H1 (cell line): ENCODE measurements around the gene FAM53B. TPM values are rescaled to one million over a fixed set of nuclear protein-coding genes. Genes with fewer than 3 reads are reported as not detected.

Source experiments
- CTCF ChIA-PET: fragments of 300-600 bp; sonication (Branson Sonifier 250); formaldehyde crosslinking; loops from one replicate; lab custom pipeline; 2021; ENCODE audit not compliant: partially characterized antibody; lab: Charles Lee
- POLR2A ChIA-PET: fragments of 300-600 bp; sonication (Branson Sonifier 250); formaldehyde crosslinking; loops from one replicate; lab custom pipeline; 2021; ENCODE audit warnings: inconsistent platforms; ENCODE audit not compliant: partially characterized antibody; lab: Charles Lee
- DNase-seq, 2 experiments: peaks; one replicate each; pipeline versions ENCODE4 v3.0.0 to v3.0.0-alpha.2; 2010 to 2022; ENCODE audit warnings: low spot score in 2 of 2, low read depth in 1 of 2, mixed read lengths in 1 of 2
- FAIRE-seq: peaks from 2 replicates; lab custom pipeline; 2011; peaks lifted over from hg19 to GRCh38; lab: Jason Lieb, UNC
- H2AFZ ChIP-seq: 2 replicates; pipeline ENCODE4 v1.8.1; 2012; ENCODE audit warnings: low read length, inconsistent platforms
- H2AK5ac ChIP-seq: 2 replicates; pipeline ENCODE4 v1.6.1; 2013; ENCODE audit warnings: low read depth, low read length
- H2BK120ac ChIP-seq: replicated peaks from 2 replicates; pipeline ENCODE3; 2013; ENCODE audit warnings: low read depth, low read length, inconsistent platforms
- H2BK12ac ChIP-seq: 2 replicates; pipeline ENCODE4 v1.6.1; 2013; ENCODE audit warnings: low read depth, low read length
- H2BK15ac ChIP-seq: 2 replicates; pipeline ENCODE4 v1.6.1; 2013; ENCODE audit warnings: low read length
- H2BK20ac ChIP-seq: 2 replicates; pipeline ENCODE4 v1.6.1; 2013; ENCODE audit warnings: low read length
- H2BK5ac ChIP-seq: 2 replicates; pipeline ENCODE4 v1.6.1; 2013; ENCODE audit warnings: low read depth, low read length
- H3K14ac ChIP-seq: 2 replicates; pipeline ENCODE4 v1.6.1; 2013; ENCODE audit warnings: inconsistent platforms; ENCODE audit not compliant: insufficient read length
- H3K18ac ChIP-seq: 2 replicates; pipeline ENCODE4 v1.6.1; 2013; ENCODE audit warnings: low read length; ENCODE audit errors: extremely low read depth
- H3K23ac ChIP-seq: 2 replicates; pipeline ENCODE4 v1.6.1; 2013; ENCODE audit warnings: inconsistent platforms; ENCODE audit not compliant: insufficient read length
- H3K23me2 ChIP-seq: 2 replicates; pipeline ENCODE4 v1.6.1; 2013; ENCODE audit warnings: low read depth, low read length
- H3K27ac ChIP-seq: 2 replicates; pipeline ENCODE4 v1.6.1; 2011; ENCODE audit warnings: low read depth, low read length, inconsistent platforms
- H3K27me3 ChIP-seq, 4 experiments: replicated peaks in 1 of 4; 1 replicate in 1 of 4; 2 replicates in 3 of 4; pipeline versions ENCODE4 v1.6.1 to v1.8.1; 2011 to 2013; ENCODE audit warnings: low read length in 3 of 4, mild to moderate bottlenecking in 3 of 4, inconsistent platforms in 2 of 4, mixed read lengths in 2 of 4, moderate library complexity in 1 of 4; ENCODE audit not compliant: control insufficient read depth in 3 of 4, insufficient read depth in 3 of 4; ENCODE audit errors: extremely low read depth in 1 of 4
- H3K36me3 ChIP-seq, 4 experiments: 2 replicates each; pipeline versions ENCODE4 v1.6.1 to v1.8.1; 2011 to 2013; ENCODE audit warnings: mild to moderate bottlenecking in 4 of 4, low read length in 3 of 4, moderate library complexity in 2 of 4, control low read depth in 1 of 4, inconsistent platforms in 1 of 4; ENCODE audit not compliant: insufficient read depth in 4 of 4, control insufficient read depth in 2 of 4
- H3K4ac ChIP-seq: replicated peaks from 2 replicates; pipeline ENCODE3; 2013; ENCODE audit warnings: low read length, low read depth, mixed read lengths, inconsistent platforms; ENCODE audit not compliant: insufficient read length
- H3K4me1 ChIP-seq, 4 experiments: replicated peaks in 1 of 4; 1 replicate in 1 of 4; 2 replicates in 3 of 4; pipeline versions ENCODE4 v1.6.1 to v1.8.1; 2011 to 2013; ENCODE audit warnings: low read length in 3 of 4, inconsistent platforms in 2 of 4, mixed read lengths in 1 of 4; ENCODE audit not compliant: insufficient read depth in 4 of 4, control insufficient read depth in 3 of 4
- H3K4me2 ChIP-seq, 2 experiments: 2 replicates each; pipeline versions ENCODE4 v1.6.1 to v1.8.1; 2011 to 2013; ENCODE audit warnings: low read depth in 2 of 2, low read length in 2 of 2, control low read depth in 1 of 2, inconsistent platforms in 1 of 2, mild to moderate bottlenecking in 1 of 2; ENCODE audit not compliant: insufficient read depth in 1 of 2
- H3K4me3 ChIP-seq, 4 experiments: fragments of 200-600, 300-600 bp in 1 of 4; sonication (generic), shearing (Covaris generic), sonication (Bioruptor Twin) in 1 of 4; 2 replicates each; pipeline versions ENCODE4 v1.5.1 to v1.8.1; 2011 to 2016; ENCODE audit warnings: low read length in 4 of 4, low read depth in 3 of 4, control low read depth in 2 of 4, inconsistent platforms in 2 of 4, mild to moderate bottlenecking in 2 of 4, mixed read lengths in 1 of 4, moderate library complexity in 1 of 4; ENCODE audit not compliant: insufficient read depth in 2 of 4; ENCODE audit errors: extremely low read depth in 1 of 4
- H3K56ac ChIP-seq: replicated peaks from 2 replicates; pipeline ENCODE3; 2013; ENCODE audit warnings: low read depth, mild to moderate bottlenecking, mixed read lengths, low read length, inconsistent platforms; ENCODE audit not compliant: insufficient read length
- H3K79me1 ChIP-seq: 2 replicates; pipeline ENCODE4 v1.6.1; 2013; ENCODE audit warnings: low read depth, low read length, control low read depth
- H3K79me2 ChIP-seq, 2 experiments: 2 replicates each; pipeline versions ENCODE4 v1.6.1 to v1.8.1; 2012 to 2013; ENCODE audit warnings: low read length in 2 of 2, mild to moderate bottlenecking in 2 of 2, inconsistent platforms in 1 of 2; ENCODE audit not compliant: insufficient read depth in 2 of 2, control insufficient read depth in 1 of 2
- H3K9ac ChIP-seq, 4 experiments: replicated peaks in 1 of 4; 1 replicate in 1 of 4; 2 replicates in 3 of 4; pipeline versions ENCODE4 v1.6.1 to v1.8.1; 2011 to 2013; ENCODE audit warnings: low read depth in 3 of 4, low read length in 3 of 4, control low read depth in 2 of 4, mild to moderate bottlenecking in 2 of 4, moderate library complexity in 2 of 4, inconsistent platforms in 1 of 4; ENCODE audit errors: extremely low read depth in 1 of 4
- H3K9me3 ChIP-seq, 2 experiments: 2 replicates each; pipeline versions ENCODE4 v1.6.1 to v1.8.1; 2012 to 2013; ENCODE audit warnings: mild to moderate bottlenecking in 2 of 2, moderate library complexity in 2 of 2, control low read depth in 1 of 2, inconsistent platforms in 1 of 2, low read depth in 1 of 2, low read length in 1 of 2, mixed read lengths in 1 of 2; ENCODE audit not compliant: insufficient read depth in 2 of 2
- H4K20me1 ChIP-seq, 2 experiments: replicated peaks in 1 of 2; 2 replicates each; pipeline versions ENCODE3 to v1.8.1; 2011 to 2013; ENCODE audit warnings: inconsistent platforms in 2 of 2, low read length in 2 of 2, mild to moderate bottlenecking in 1 of 2; ENCODE audit not compliant: insufficient read depth in 2 of 2, control insufficient read depth in 1 of 2
- H4K5ac ChIP-seq: 2 replicates; pipeline ENCODE4 v1.6.1; 2013; ENCODE audit warnings: low read length, low read depth, mixed read lengths, inconsistent platforms; ENCODE audit not compliant: insufficient read length
- H4K8ac ChIP-seq: 2 replicates; pipeline ENCODE4 v1.8.0; 2013; ENCODE audit warnings: mild to moderate bottlenecking, moderate library complexity, low read length, inconsistent platforms; ENCODE audit not compliant: insufficient read depth; ENCODE audit errors: extremely low read depth
- H4K91ac ChIP-seq: replicated peaks from 2 replicates; pipeline ENCODE3; 2013; ENCODE audit warnings: low read length, mixed read lengths, inconsistent platforms; ENCODE audit not compliant: insufficient read length
- BCL11A ChIP-seq, 2 experiments: IDR thresholded peaks; one replicate each; pipeline ENCODE4 v1.6.1; 2011; ENCODE audit warnings: low read depth in 2 of 2, low read length in 2 of 2, mild to moderate bottlenecking in 2 of 2
- FOSL1 ChIP-seq: IDR thresholded peaks from 2 replicates; pipeline ENCODE4 v1.6.1; 2011; ENCODE audit warnings: mild to moderate bottlenecking, low read depth, low read length, moderate library complexity; ENCODE audit not compliant: insufficient read depth
- KDM5A ChIP-seq: fragments of 200-600 bp; IDR thresholded peaks from 2 replicates; pipeline ENCODE4 v1.7.1; 2012; ENCODE audit warnings: mild to moderate bottlenecking, low read length, inconsistent platforms, mixed read lengths
- NANOG ChIP-seq: IDR thresholded peaks from 2 replicates; pipeline ENCODE4 v1.6.1; 2011; ENCODE audit warnings: low read length, low read depth, mild to moderate bottlenecking, inconsistent platforms; ENCODE audit not compliant: insufficient read depth, poor library complexity, severe bottlenecking
- TAF7 ChIP-seq: optimal IDR thresholded peaks from 2 replicates; pipeline ENCODE3; 2011; ENCODE audit warnings: low read depth, mild to moderate bottlenecking, inconsistent platforms, low read length, moderate library complexity, borderline replicate concordance
- YY1 ChIP-seq: IDR thresholded peaks from 2 replicates; pipeline ENCODE4 v1.6.1; 2011; ENCODE audit warnings: low read depth, mild to moderate bottlenecking, low read length
- WGBS, 2 experiments: shearing (Covaris generic) in 1 of 2; methylation state at CpG; one replicate each; pipeline versions ENCODE4 v1.1.6 to v1.1.7; 2013 to 2015; ENCODE audit warnings: low lambda C conversion rate in 2 of 2, mixed read lengths in 2 of 2, inconsistent platforms in 1 of 2, low coverage in 1 of 2, missing lambda C conversion rate in 1 of 2; ENCODE audit not compliant: insufficient replicate concordance in 2 of 2, insufficient coverage in 1 of 2, insufficient read length in 1 of 2; ENCODE audit errors: extremely low coverage in 1 of 2, missing lambda C conversion rate in 1 of 2; 5-methylcytosine and 5-hydroxymethylcytosine counted together
- polyA plus RNA-seq, 7 experiments: library from polyadenylated mRNA; depleted of rRNA in 3 of 7; stranded (reverse) in 5 of 7; unstranded in 2 of 7; fragments of >200 nt in 5 of 7; fragments of 200-250 nt in 2 of 7; gene quantifications; 1 replicate in 5 of 7; 2 replicates in 1 of 7; 4 replicates in 1 of 7; pipeline versions ENCODE4 v1.2.1 to v1.2.3, GENCODE V29; 2011 to 2013; ENCODE audit warnings: missing spikeins in 2 of 7, mixed read lengths in 2 of 7
- total RNA-seq: library from RNA; stranded (reverse); fragmentation: NEBNext Ultra II Directional; extraction: Animal tissue kit (Norgen Biotek cat#: 25700); gene quantifications from 2 replicates; pipeline ENCODE4 v1.2.1, GENCODE V29; 2021
- TF ChIP-seq, protein P1 (sequence below): IDR thresholded peaks from 2 replicates; pipeline ENCODE4 v1.6.1; 2012; ENCODE audit warnings: inconsistent platforms

The FAM53B gene
- total and polyA plus RNA-seq, 2 of the 8 experiments (the other 6 are each of a cell fraction or from before 2014, with no cell fraction given) = 5.3 to 14.4 TPM

- no peaks in the 10 kb centered on the region for H3K36me3 ChIP-seq
- H2BK15ac ChIP-seq = no peak overlapping the region
- H3K9me3 ChIP-seq = no peaks in the 10 kb centered on the region
- H2AK5ac ChIP-seq = no peak overlapping the region
- H3K27me3 ChIP-seq = no peaks in the 10 kb centered on the region; a peak in 1 of 7 replicates
- peaks cover 0 to 10% (median 0%) of the 10 kb centered on the region in 4 experiments; a peak in 3 of 7 replicates for H3K4me1 ChIP-seq
- H3K23me2 ChIP-seq = no peaks in the 10 kb centered on the region
- H3K4ac ChIP-seq = no peak overlapping the region
- H4K91ac ChIP-seq = no peak overlapping the region
- H3K79me1 ChIP-seq = no peaks in the 10 kb centered on the region
- no peak overlapping the region for H3K4me2 ChIP-seq
- ChIA-PET POLR2A (interaction anchor here (0.9 to 1.1 kb wide), 2 partner anchors 16 to 110 kb away, joined by 3 to 4 read pairs; no protein-coding TSS in a partner anchor), CTCF (interaction anchor here (0.8 to 2.9 kb wide), 16 partner anchors 11 to 114 kb away, joined by 3 to 18 read pairs (median 4); no protein-coding TSS in a partner anchor)
- no peak overlapping the region for H2BK5ac ChIP-seq
- H3K4me3 ChIP-seq = no peak overlapping the region
- H3K23ac ChIP-seq = no peak overlapping the region
- DNase-seq = no peak
- no peak overlapping the region for H2BK12ac ChIP-seq
- H2BK120ac ChIP-seq = no peak overlapping the region
- H2AFZ ChIP-seq = no peak overlapping the region
- H2BK20ac ChIP-seq = no peak overlapping the region
- no peaks in the 10 kb centered on the region for H3K79me2 ChIP-seq
- no peak overlapping the region for H3K27ac ChIP-seq
- H3K18ac ChIP-seq = no peak overlapping the region; the same call in 1 of the 2 replicates
- H4K5ac ChIP-seq = no peak overlapping the region
- peaks cover 0 to 4% of the 10 kb centered on the region in 2 experiments for H4K20me1 ChIP-seq
- H3K9ac ChIP-seq = no peak overlapping the region
- FAIRE-seq = no peak
- no peak overlapping the region for H3K56ac ChIP-seq
- peak overlapping the region; percentile 62; the same call in 1 of the 2 replicates for H4K8ac ChIP-seq
- no peak overlapping the region for H3K14ac ChIP-seq
- WGBS, 2 experiments = 88% methylated on average over 10 of the region's 10 CpGs; no CpG with 5 or more reads in 1 of the 2 experiments
- no peak for TF ChIP-seq NANOG
- TF ChIP-seq, protein P1, sequence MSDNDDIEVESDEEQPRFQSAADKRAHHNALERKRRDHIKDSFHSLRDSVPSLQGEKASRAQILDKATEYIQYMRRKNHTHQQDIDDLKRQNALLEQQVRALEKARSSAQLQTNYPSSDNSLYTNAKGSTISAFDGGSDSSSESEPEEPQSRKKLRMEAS = no peak
- no peak for TF ChIP-seq TAF7
- TF ChIP-seq KDM5A = no peak
- TF ChIP-seq YY1 = no peak
- no peak for TF ChIP-seq BCL11A (IDR thresholded peaks at IDR 0.05; ENCODE audit: low read depth in 2 of 2, low read length in 2 of 2)
- TF ChIP-seq FOSL1 = no peak
These were observed 111.6 kb downstream of the FAM53B start for GRCh38 chr10:124632566-124632965.
